GM21786 (cell line): ENCODE results near the gene PPP1R12B.
A peak's percentile ranks its signal among the peaks of the same experiment; 100 is the strongest.
"Not testable (repeated sequence)": the region's sequence is repeated elsewhere in the genome, so short reads cannot be mapped to it uniquely, and the experiment has no call there.

Experiments
- ATAC-seq: cut with Tn5 transposase; IDR thresholded peaks from one replicate; pipeline ENCODE4 v1.9.1; 2021; ENCODE audit not compliant: unreplicated experiment

PPP1R12B gene

GRCh38 chr1:202624781-202625108 lies 276.2 kb downstream of the PPP1R12B start:
- ATAC-seq, result no peak

GRCh38 chr1:202625416-202626360 lies 277.2 kb downstream of the PPP1R12B start:
- no peak for ATAC-seq

GRCh38 chr1:202627036-202627435 lies 278.5 kb downstream of the PPP1R12B start:
- ATAC-seq, result not testable (repeated sequence)

- no peak for ATAC-seq
Observed at GRCh38 chr1:202627841-202628565, 279.5 kb downstream of the PPP1R12B start.

- no peak for ATAC-seq
Observed at GRCh38 chr1:202628646-202629215, 280.2 kb downstream of the PPP1R12B start.

GRCh38 chr1:202629257-202629811 lies 280.8 kb downstream of the PPP1R12B start:
- ATAC-seq, result peak; percentile 70

GRCh38 chr1:202630096-202630495 lies 281.6 kb downstream of the PPP1R12B start:
- ATAC-seq, result not testable (repeated sequence)

- no peak for ATAC-seq
Observed at GRCh38 chr1:202630541-202630940, 282.0 kb downstream of the PPP1R12B start.

GRCh38 chr1:202631076-202631923 lies 282.8 kb downstream of the PPP1R12B start:
- ATAC-seq, result no peak

- no peak for ATAC-seq
Observed at GRCh38 chr1:202632241-202632640, 283.7 kb downstream of the PPP1R12B start.

- not testable (repeated sequence) for ATAC-seq
Observed at GRCh38 chr1:202636171-202636570, 287.7 kb downstream of the PPP1R12B start.

- ATAC-seq, result not testable (repeated sequence)
Observed at GRCh38 chr1:202637321-202638018, 289.0 kb downstream of the PPP1R12B start.

GRCh38 chr1:202638019-202638700 lies 289.7 kb downstream of the PPP1R12B start:
- ATAC-seq, result no peak

GRCh38 chr1:202638701-202639305 lies 290.3 kb downstream of the PPP1R12B start:
- not testable (repeated sequence) for ATAC-seq

GRCh38 chr1:202639500-202639899 lies 291.0 kb downstream of the PPP1R12B start:
- no peak for ATAC-seq

- ATAC-seq, result no peak
Observed at GRCh38 chr1:202642212-202642611, 293.7 kb downstream of the PPP1R12B start.
